IMR-90 (cell line): Measurements from ENCODE around the gene IGF2. TPM values are rescaled to one million over a fixed set of nuclear protein-coding genes. Genes with fewer than 3 reads are reported as not detected.

Experiments
- ATAC-seq: fragments of 200-7000 bp; cut with Tn5 transposase; 2 replicates; pipeline ENCODE4 v1.9.1; 2020; ENCODE audit warnings: low read depth, mild to moderate bottlenecking, moderate library complexity
- BruUV-seq: library from RNA; stranded (reverse); fragments of 400-500 nt; replicated peaks from 2 replicates; lab custom pipeline; 2021; lab: Mats Ljungman, UMichigan
- CTCF ChIA-PET: fragments of 300-600 bp; formaldehyde crosslinking; extraction: SDS; loops from one replicate; lab custom pipeline; 2021; ENCODE audit warnings: antibody characterized with exemption; lab: Yijun Ruan, JAX
- POLR2A ChIA-PET: fragments of 300-600 bp; sonication (Branson Sonifier 250); formaldehyde crosslinking; loops from one replicate; lab custom pipeline; 2022; ENCODE audit warnings: antibody characterized with exemption; ENCODE audit not compliant: unreplicated experiment; lab: Charles Lee
- DNase-seq: peaks from one replicate; pipeline ENCODE4 v3.0.0; 2013
- H2AFZ ChIP-seq: replicated peaks from 2 replicates; pipeline ENCODE3; 2013; ENCODE audit warnings: low read length, mild to moderate bottlenecking; ENCODE audit not compliant: poor library complexity
- H2AK5ac ChIP-seq: 2 replicates; pipeline ENCODE4 v1.6.1; 2013; ENCODE audit warnings: low read depth, low read length, inconsistent platforms
- H2AK9ac ChIP-seq: replicated peaks from 2 replicates; pipeline ENCODE3; 2013; ENCODE audit warnings: mild to moderate bottlenecking, low read depth, low read length, moderate library complexity; ENCODE audit not compliant: poor library complexity
- H2BK120ac ChIP-seq: 2 replicates; pipeline ENCODE4 v1.6.1; 2013; ENCODE audit warnings: low read depth, low read length, inconsistent platforms
- H2BK15ac ChIP-seq: 3 replicates; pipeline ENCODE4 v1.6.1; 2013; ENCODE audit warnings: low read depth, low read length, inconsistent platforms
- H2BK20ac ChIP-seq: 2 replicates; pipeline ENCODE4 v1.6.1; 2013; ENCODE audit warnings: low read depth, mild to moderate bottlenecking, inconsistent platforms, low read length, moderate library complexity
- H2BK5ac ChIP-seq: 2 replicates; pipeline ENCODE4 v1.6.1; 2013; ENCODE audit warnings: mild to moderate bottlenecking, low read depth, low read length, inconsistent platforms; ENCODE audit not compliant: poor library complexity, severe bottlenecking
- H3K14ac ChIP-seq: replicated peaks from 2 replicates; pipeline ENCODE4 v1.6.1; 2013; ENCODE audit warnings: low read depth, low read length, inconsistent platforms
- H3K18ac ChIP-seq: 2 replicates; pipeline ENCODE4 v1.6.1; 2013; ENCODE audit warnings: low read depth, low read length, control low read depth
- H3K23ac ChIP-seq: 2 replicates; pipeline ENCODE4 v1.6.1; 2013; ENCODE audit warnings: low read depth, low read length, inconsistent platforms
- H3K27ac ChIP-seq: 2 replicates; pipeline ENCODE4 v1.5.1; 2013; ENCODE audit warnings: mild to moderate bottlenecking, control low read depth, low read length; ENCODE audit not compliant: insufficient read depth
- H3K27me3 ChIP-seq: 2 replicates; pipeline ENCODE4 v1.6.1; 2013; ENCODE audit warnings: low read length; ENCODE audit not compliant: control insufficient read depth, insufficient read depth
- H3K36me3 ChIP-seq: 2 replicates; pipeline ENCODE4 v1.6.1; 2013; ENCODE audit warnings: low read length, mixed read lengths; ENCODE audit not compliant: control insufficient read depth, insufficient read depth
- H3K4ac ChIP-seq: 2 replicates; pipeline ENCODE4 v1.6.1; 2013; ENCODE audit warnings: low read depth, low read length, inconsistent platforms
- H3K4me1 ChIP-seq: 2 replicates; pipeline ENCODE4 v1.6.1; 2013; ENCODE audit warnings: low read length, mixed read lengths; ENCODE audit not compliant: control insufficient read depth, insufficient read depth
- H3K4me2 ChIP-seq: 2 replicates; pipeline ENCODE4 v1.6.1; 2013; ENCODE audit warnings: low read depth, mild to moderate bottlenecking, control low read depth, low read length, moderate library complexity
- H3K4me3 ChIP-seq: 2 replicates; pipeline ENCODE4 v1.5.1; 2013; ENCODE audit warnings: low read depth, mild to moderate bottlenecking, control low read depth, low read length, moderate library complexity; ENCODE audit not compliant: insufficient read depth
- H3K56ac ChIP-seq: 2 replicates; pipeline ENCODE4 v1.6.1; 2013; ENCODE audit warnings: low read length, inconsistent platforms; ENCODE audit not compliant: insufficient read depth; ENCODE audit errors: extremely low read depth
- H3K79me1 ChIP-seq, 2 experiments: 2 replicates each; pipeline ENCODE4 v1.6.1; 2013; ENCODE audit warnings: low read length in 2 of 2, inconsistent platforms in 1 of 2, low read depth in 1 of 2
- H3K9ac ChIP-seq: 2 replicates; pipeline ENCODE4 v1.6.1; 2013; ENCODE audit warnings: low read depth, low read length, control low read depth
- H3K9me1 ChIP-seq: 2 replicates; pipeline ENCODE4 v1.6.1; 2013; ENCODE audit warnings: low read length, inconsistent platforms; ENCODE audit not compliant: insufficient read depth
- H3K9me3 ChIP-seq: 2 replicates; pipeline ENCODE4 v1.6.1; 2013; ENCODE audit warnings: low read length; ENCODE audit not compliant: control insufficient read depth, insufficient read depth
- H4K20me1 ChIP-seq: 2 replicates; pipeline ENCODE4 v1.6.1; 2013; ENCODE audit warnings: low read length, inconsistent platforms; ENCODE audit not compliant: insufficient read depth
- H4K5ac ChIP-seq: 2 replicates; pipeline ENCODE4 v1.6.1; 2013; ENCODE audit warnings: mild to moderate bottlenecking, low read depth, low read length, control low read depth
- H4K8ac ChIP-seq, 2 experiments: 2 replicates each; pipeline ENCODE4 v1.6.1; 2013; ENCODE audit warnings: low read depth in 2 of 2, low read length in 2 of 2, control low read depth in 1 of 2, inconsistent platforms in 1 of 2
- H4K91ac ChIP-seq: 2 replicates; pipeline ENCODE4 v1.6.1; 2013; ENCODE audit warnings: low read depth, low read length, inconsistent platforms; ENCODE audit not compliant: insufficient read depth
- POLR2A ChIP-seq: IDR thresholded peaks from 2 replicates; pipeline ENCODE4 v1.6.1; 2012; ENCODE audit warnings: mild to moderate bottlenecking, low read depth, low read length
- SMC3 ChIP-seq: fragments of 150-350 bp; IDR thresholded peaks from 2 replicates; pipeline ENCODE4 v1.6.1; 2016; ENCODE audit warnings: low read depth, mild to moderate bottlenecking, antibody characterized with exemption, low read length, moderate library complexity
- WGBS, 2 experiments: methylation state at CpG; one replicate each; pipeline versions ENCODE4 v1.1.5 to v1.1.7; 2013; ENCODE audit warnings: missing lambda C conversion rate in 2 of 2; ENCODE audit not compliant: insufficient read length in 1 of 2; ENCODE audit errors: extremely low coverage in 2 of 2; 5-methylcytosine and 5-hydroxymethylcytosine counted together
- dilution Hi-C: fragments of 300-500 bp; cut with HindIII; formaldehyde crosslinking; loops from one replicate; pipeline ENCODE4 v1.14.3; 2018; ENCODE audit warnings: low sequenced_read_pairs; ENCODE audit not compliant: unreplicated experiment
- in situ Hi-C: fragments of 300-500 bp; cut with MboI; formaldehyde crosslinking; loops from 3 replicates; pipeline ENCODE4 v1.14.3; 2019; ENCODE audit warnings: low sequenced_read_pairs, inconsistent platforms, mixed read lengths
- intact Hi-C: fragments of 100-400 bp; cut with micrococcal nuclease; formaldehyde crosslinking; loops from 2 replicates; pipeline ENCODE4 v1.10.0; 2022
- polyA plus RNA-seq, 3 experiments: library from polyadenylated mRNA; depleted of rRNA; stranded (reverse); fragments of >200 nt; gene quantifications; 2 replicates each; pipeline ENCODE4 v1.2.3, GENCODE V29; 2012; ENCODE audit warnings: low replicate concordance in 1 of 3
- total RNA-seq: library from RNA; depleted of rRNA; stranded (reverse); fragments of >200 nt; gene quantifications from 2 replicates; pipeline ENCODE4 v1.2.3, GENCODE V29; 2012

Gene IGF2
- total and polyA plus RNA-seq, 2 of the 4 experiments (the other 2 are of a cell fraction), result 2.3 to 21.8 TPM

GRCh38 chr11:2143477-2143798 lies 4.2 kb upstream of the IGF2 start:
- H4K8ac ChIP-seq, result no peak overlapping the region
- no peak overlapping the region for H2AK9ac ChIP-seq
- H3K4me2 ChIP-seq, result no peak overlapping the region
- BruUV-seq, result no TSS peak
- no peak overlapping the region for H2BK5ac ChIP-seq
- no peak overlapping the region for H3K4me3 ChIP-seq
- ATAC-seq (no peak), DNase-seq (no peak)
- H4K5ac ChIP-seq, result no peak overlapping the region
- ChIA-PET POLR2A (no interaction called here), CTCF (interaction anchor here (0.6 to 3.2 kb wide), 4 partner anchors 8 to 449 kb away, joined by 3 to 14 read pairs (median 4); no protein-coding TSS in a partner anchor)
- no peak overlapping the region for H2AK5ac ChIP-seq
- H3K36me3 ChIP-seq, result no peaks in the 10 kb centered on the region
- no peak overlapping the region for H4K91ac ChIP-seq
- no peak overlapping the region for H3K4ac ChIP-seq
- H3K18ac ChIP-seq, result no peak overlapping the region
- no peak overlapping the region for H2BK15ac ChIP-seq
- no peaks in the 10 kb centered on the region for H3K9me3 ChIP-seq
- in situ Hi-C loops, result no loop called here
- WGBS, 2 experiments, result 10% methylated on average over 11 of the region's 12 CpGs; no CpG with 5 or more reads in 1 of the 2 experiments
- no peak overlapping the region for H2BK120ac ChIP-seq
- no peak overlapping the region for H3K27ac ChIP-seq
- no peaks in the 10 kb centered on the region for H3K79me1 ChIP-seq
- no peaks in the 10 kb centered on the region for H3K9me1 ChIP-seq
- H3K27me3 ChIP-seq, result peaks cover 93% of the 10 kb centered on the region
- intact Hi-C loops, result no loop called here
- no peak overlapping the region for H2BK20ac ChIP-seq
- H3K9ac ChIP-seq, result no peak overlapping the region
- no peak overlapping the region for H3K56ac ChIP-seq
- no peak overlapping the region for H2AFZ ChIP-seq
- dilution Hi-C loops, result no loop called here
- no peak overlapping the region for H3K23ac ChIP-seq
- peaks cover 2% of the 10 kb centered on the region for H3K4me1 ChIP-seq
- peaks cover 14% of the 10 kb centered on the region; the same call in 1 of the 2 replicates for H4K20me1 ChIP-seq
- H3K14ac ChIP-seq, result no peak overlapping the region
- TF ChIP-seq POLR2A (no peak), SMC3 (no peak)
